M059J (cell line): ENCODE results near the gene KIAA1328. TPM values are rescaled to one million over a fixed set of nuclear protein-coding genes. Genes with fewer than 3 reads are reported as not detected.

ENCODE experiments used
- DNase-seq: peaks from one replicate; pipeline ENCODE4 v3.0.0-alpha.2; 2012; ENCODE audit warnings: low read depth
- total RNA-seq: library from RNA; depleted of rRNA; stranded (reverse); fragments of >200 nt; shearing (Covaris generic); gene quantifications from 2 replicates; pipeline ENCODE4 v1.2.3, GENCODE V29; 2014

Gene KIAA1328
- total RNA-seq, 1 experiment from 2014 or later: 7.4 TPM

- DNase-seq: no peak
Observed at GRCh38 chr18:37252854-37253393, 424.0 kb downstream of the KIAA1328 start.

DNA sequence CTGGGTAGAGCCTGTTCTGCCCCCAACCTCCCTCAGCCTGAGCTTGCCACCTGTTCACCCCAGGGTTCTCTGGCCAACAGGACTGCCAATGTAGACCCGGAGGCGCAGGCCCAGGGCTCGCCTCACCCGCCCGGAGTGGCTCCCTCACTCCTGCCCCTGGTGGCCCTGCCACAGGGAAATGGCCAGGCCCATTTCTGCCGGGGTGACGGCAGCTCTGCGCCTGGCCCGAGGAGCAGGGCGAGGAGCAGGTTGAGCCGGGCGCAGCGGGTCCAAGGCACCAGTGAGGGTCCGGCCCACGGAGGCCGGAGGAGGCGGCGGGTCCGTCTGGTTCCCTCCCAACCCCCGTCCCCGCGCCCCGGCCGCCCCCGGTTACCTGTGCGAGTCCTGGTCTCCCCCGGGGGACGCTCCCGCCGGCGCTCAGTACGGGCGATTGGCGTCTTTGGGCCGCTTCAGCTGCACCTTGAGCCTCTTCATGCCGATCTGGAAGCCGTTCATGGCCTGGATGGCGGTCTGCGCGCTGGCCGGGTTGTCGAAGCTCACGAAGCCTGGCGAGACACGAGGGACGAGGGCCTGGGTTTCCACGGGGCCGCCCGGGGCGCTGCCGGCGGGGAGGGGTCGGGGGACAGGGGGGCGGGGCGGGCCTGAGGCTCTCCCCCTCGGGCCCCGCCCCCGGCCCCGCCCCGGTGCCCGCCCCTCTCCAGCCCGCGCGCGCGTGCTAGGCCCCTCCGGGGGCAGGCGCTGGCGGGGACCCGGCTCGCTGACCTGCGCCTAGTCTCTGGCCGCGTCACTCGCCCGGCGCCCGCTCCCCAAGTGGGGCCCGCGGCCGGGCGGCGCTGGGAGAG, 424.7 kb downstream of the KIAA1328 start:
- DNase-seq: no peak

GRCh38 chr18:37254236-37254754, 425.4 kb downstream of the KIAA1328 start:
- no peak for DNase-seq

- DNase-seq: no peak
Observed at GRCh38 chr18:37254973-37255372, 426.0 kb downstream of the KIAA1328 start.

GRCh38 chr18:37258131-37258530, 429.2 kb downstream of the KIAA1328 start:
- no peak for DNase-seq

- no peak for DNase-seq
Observed at GRCh38 chr18:37258819-37259218, 429.9 kb downstream of the KIAA1328 start.

GRCh38 chr18:37259711-37260110, 430.8 kb downstream of the KIAA1328 start:
- DNase-seq: no peak

DNA sequence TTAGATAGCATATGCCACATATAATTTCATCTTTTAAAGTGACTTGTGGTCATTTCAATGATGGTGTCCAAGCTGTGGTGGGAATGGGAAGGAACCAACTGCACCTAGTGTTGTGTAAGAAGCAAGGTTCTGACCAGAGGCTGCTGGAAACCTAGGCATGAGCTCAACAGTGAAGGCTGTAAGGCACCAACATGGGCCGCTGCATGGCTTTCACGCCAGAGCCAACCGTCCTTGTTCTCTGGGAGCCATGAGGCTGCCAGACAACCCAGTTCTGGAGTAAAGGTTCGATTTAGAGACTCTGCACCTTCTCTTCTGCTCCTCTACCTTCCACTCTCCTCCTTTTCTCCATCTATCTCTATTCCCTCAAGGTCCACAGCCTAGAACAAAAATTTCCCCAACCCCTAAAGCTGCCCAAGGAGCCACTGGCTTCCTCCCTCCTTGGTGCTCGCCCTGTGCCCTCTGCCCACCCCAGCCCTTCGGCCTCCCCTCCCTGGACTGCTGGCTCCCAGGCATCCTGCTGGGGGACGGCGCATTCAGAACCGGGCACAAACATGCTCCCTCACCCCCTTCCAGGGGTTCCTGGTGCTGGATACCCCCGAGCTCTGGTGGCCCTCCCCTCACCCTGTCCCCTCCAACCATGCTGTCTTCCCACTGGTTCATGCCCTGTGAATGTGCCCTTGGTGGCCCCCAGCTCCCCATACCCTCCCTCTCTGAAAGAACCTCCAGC, 431.6 kb downstream of the KIAA1328 start:
- DNase-seq: no peak

DNA sequence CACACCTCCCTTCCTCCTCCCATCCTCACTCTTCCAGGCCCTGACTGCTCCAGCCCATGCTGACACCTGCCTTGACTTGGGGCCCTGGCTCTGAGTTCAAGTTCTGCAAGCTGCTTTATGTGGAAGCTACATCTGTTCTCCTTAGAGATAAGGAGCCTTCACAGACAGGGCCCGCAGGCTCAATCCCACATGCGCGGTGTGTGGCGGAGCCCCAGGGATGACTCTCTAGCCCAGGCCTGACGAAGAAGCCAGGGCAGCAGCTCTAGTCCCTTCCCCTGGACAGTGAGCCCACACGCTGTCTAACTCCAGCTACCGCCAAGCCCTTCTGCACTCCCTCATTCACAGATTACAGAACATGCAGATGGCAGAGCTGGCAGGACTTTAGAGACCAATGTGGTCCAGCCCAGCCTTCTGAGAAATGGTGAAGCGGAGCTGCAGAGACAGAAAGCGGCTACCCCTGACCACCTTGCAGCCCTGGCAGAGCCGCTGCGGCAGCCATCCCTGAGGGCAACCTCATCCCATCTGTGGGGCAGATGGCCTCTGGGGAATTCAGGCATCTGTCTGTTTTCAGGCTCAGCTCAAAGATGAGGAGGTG, 432.4 kb downstream of the KIAA1328 start:
- no peak for DNase-seq

GRCh38 chr18:37261988-37262387, 433.1 kb downstream of the KIAA1328 start:
- DNase-seq: no peak

- DNase-seq: no peak
Observed at GRCh38 chr18:37264956-37265355, 436.0 kb downstream of the KIAA1328 start.

DNA sequence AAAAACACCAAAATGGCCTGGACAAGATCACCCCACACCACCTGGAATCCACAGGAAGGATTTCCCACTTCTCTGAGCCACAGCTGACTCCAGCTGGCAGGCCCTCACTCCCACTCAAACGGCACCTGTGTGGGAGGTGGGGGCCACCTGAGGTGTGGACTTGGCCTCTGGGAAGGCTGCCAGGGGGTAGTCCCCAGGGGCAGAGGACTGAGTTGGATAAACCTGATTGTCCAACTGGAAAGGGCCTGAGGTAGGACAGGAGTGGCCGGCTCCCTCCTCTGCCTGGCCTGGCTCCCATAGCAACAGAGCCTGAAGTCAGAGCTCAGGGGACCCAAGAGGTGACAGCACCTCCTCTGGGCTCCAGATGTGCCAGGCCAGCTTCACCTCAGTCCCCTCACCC, 436.5 kb downstream of the KIAA1328 start:
- no peak for DNase-seq

- no peak for DNase-seq
Observed at GRCh38 chr18:37266290-37266689, 437.4 kb downstream of the KIAA1328 start.

DNA sequence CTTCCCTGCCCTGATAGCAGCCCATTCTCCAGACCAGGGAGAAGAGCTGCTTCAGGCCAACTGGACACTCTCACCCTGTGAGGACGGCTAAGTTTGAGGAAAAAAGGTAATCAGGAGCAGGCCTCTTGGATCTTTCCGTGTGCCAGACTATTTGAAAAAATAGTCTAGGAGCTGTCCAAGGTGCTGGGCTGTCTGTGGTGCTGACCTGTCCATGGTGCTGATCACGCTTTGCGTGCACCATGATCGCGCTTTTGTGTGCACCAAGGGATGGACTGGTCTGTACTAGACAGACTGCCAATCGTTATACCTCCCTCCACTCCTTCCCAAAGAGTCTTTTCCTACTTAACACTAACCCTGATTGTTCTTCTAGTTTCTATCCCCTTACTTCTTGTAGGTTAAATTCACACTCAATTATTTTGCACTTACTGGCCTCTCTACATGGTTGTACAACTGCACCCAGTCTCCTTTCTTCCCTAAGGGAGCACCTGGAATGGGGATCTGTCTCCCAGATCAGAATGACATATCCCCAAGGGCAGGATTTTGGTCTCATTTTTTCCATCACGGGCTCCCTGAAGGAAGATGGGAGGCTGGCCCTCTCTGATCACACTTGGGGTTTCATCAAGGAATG, 441.2 kb downstream of the KIAA1328 start:
- DNase-seq: peak; percentile 38

- DNase-seq: no peak
Observed at GRCh38 chr18:37270666-37271052, 441.7 kb downstream of the KIAA1328 start.

DNA sequence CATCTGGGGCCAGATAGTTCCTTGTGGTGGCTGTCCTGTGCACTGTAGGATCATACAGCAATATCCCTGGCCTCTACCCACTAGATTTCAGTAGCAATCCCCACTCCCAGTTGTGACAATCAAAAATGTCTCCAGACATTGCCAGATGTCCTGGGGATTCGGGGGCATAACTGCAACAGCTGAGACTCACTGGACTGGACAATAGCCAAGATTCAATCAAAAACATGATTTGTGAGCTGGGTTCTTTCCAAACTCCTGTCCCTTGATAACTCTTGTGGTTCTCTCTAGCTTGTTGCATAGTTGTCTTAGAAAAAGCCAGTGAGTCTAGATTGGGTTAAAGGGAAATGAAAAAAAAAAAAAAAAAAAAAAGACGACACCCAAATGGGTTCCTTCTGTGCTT, 443.3 kb downstream of the KIAA1328 start:
- no peak for DNase-seq

DNA sequence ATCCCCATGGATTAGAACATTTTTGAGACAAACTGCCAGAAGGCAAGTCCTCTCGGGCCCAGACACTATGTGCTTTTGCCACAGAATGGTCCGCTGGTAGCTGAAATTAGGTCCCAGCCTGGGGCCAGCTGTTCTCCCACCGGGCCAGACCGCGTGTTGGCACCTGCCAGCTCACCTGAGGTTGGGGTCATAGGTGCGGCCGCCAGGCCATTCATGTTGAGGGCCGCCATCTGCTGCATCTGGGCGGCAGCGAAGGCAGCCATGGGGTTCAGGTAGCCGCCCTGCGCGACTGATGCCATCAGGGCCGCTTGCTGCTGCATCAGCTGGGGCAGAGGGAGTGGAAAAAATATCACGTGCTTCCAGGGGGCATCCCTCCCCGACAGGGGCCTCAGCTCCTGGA, 443.9 kb downstream of the KIAA1328 start:
- DNase-seq: no peak

GRCh38 chr18:37274309-37275236, 445.6 kb downstream of the KIAA1328 start:
- DNase-seq: no peak

DNA sequence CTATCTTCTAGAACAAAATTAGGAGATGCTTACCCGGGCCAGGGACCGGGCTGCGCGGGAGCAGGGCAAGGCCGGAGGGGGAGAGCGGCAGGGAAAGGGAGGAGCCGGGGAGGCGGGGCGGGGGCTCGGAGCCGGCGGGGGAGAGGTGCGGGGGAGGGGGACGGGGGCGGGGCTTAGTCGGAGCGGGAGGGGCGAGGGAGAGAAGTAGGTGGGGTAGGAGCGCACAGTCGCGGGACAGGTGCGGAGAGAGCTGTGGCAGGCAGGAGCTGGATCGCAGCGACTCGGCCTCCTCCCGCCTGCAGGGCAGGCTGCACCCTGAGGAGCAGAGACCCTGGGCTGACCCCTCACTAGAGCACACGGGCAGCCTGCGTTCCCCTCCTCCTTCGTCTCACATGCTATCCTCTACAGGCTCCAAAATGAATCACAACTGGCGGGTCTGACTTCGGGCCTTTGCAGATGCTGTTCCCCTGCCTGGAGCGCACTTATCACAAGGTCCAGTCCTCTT, 446.4 kb downstream of the KIAA1328 start:
- no peak for DNase-seq

- no peak for DNase-seq
Observed at GRCh38 chr18:37276111-37276890, 447.4 kb downstream of the KIAA1328 start.
